Activated CD8-positive, alpha-beta memory T cell treated with anti-CD3 and anti-CD28 coated beads, Interleukin-2, amount 50 U/mL, for 4 hours (primary cell): ENCODE results near the gene SLU7.

Experiments
- DNase-seq: peaks from one replicate; pipeline ENCODE4 v3.0.0-alpha.2; 2020

SLU7 gene

DNA sequence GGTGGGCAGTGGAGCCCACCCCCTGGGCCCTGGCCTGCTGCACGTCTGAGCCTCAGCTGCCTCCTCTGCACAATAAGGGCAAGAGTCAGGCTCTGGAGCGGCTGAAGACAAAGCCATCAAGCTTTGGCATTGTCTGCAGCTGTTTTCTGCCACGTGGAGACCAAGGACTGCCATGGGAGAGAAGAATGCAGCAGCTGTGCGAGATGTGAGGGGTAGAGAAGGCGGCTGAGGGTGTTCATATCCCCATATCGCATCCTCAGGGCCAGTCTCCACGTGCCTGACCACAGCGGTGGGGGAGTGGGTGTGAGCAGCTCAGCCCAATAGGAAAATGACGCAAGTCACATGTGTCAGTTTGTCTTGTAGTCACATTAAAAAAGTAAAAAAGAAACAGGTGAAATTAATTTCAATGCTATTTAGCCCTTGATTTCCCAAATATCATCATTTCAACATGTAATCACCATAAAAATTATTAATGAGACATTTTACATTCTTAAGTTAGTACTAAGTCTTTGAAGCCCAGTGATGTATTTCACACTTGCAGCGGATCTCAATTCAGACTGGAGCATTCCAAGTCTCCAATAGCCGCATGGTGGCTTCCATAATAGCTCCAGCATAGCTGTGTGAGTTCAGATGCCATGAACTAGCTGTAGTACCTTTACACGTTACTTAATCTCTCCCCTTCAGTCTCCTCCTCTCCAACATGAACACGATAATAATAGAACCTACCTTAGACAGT lies 55.1 kb downstream of the SLU7 start:
- DNase-seq, result no peak

DNA sequence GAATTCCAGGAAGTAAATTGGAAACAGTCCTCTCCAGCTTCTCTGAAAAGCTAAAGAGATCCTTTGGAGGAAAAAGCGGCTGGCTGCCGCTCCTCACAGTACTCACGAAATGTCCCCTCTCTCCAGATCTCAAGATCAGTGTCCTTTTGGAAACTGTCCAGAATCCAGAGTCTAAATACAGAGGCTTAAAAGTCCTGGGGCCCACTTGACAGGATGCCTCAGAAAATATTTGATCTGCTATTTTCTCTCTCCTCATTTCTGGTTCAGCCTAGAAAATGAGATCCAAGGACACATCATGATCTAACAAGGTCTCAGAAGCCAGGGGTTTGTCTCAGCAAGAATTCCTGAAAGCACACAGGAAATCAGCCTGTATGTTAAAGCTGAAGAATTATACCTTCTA lies 55.7 kb downstream of the SLU7 start:
- no peak for DNase-seq

DNA sequence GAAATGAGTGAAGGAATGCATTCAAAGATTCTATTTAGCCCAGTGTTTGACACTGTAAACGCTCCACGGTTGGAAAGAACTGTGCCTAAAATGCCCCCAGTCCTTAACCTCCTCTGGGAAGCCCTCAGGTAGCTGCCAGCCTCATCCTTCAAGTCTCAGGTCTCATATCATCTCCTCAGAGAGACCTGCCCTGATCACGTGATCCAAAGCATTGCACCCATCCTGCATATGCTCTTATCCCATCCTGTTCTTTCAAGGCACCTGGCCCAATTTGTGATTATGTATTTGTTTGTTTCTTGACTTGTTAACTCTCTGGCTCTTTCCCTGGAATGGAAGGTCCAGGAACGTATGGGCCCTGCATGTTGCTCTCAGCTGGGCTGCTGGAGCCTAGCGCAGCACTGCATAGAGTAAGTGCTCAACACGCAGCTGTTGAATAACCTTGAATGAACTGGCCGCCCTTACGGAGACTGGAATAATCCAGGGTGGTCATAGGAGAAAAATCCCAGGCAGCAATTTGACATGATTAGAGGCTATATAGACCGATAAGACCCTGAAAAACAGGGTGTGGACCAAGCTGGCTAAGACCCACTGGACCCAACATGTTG lies 57.2 kb downstream of the SLU7 start:
- DNase-seq, result no peak

DNA sequence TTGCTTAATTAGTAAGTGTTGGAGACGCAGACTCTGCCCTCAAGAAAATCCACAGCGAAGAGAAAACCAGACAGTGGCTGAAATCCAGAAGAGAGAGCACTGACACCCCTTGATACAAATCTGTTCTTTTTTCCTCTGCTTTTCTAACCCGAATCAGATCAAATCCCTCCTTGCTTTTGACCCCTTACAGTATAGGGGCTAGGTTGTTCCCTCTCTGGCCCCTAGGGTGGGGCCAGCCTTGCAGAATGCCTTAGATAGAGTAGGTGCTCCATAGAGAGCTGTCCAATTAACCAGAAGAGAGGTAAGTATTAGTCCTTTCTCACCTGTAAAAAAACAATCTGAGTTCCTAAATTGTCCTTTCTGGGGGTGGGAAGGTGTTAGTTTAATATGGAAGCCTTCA lies 58.6 kb downstream of the SLU7 start:
- DNase-seq, result no peak

DNA sequence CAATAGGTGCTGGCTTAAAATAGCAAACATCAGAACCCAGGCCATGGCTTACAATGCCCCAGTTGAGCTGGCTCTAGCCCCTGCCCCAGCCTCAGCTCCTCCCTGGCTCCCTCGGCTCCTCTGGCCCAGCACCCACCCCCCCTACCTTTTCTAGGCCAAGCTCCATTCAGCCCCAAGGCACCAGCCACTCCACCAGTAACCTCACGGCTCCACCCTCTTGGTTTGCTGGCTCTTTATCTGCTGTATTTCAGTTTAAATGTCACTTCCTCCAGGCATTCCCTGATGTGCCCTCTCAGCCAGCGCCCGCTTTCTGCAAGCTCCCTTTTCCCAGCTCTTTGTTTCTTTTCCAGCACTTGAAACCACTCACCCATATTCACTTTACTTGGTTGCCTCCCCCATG lies 59.1 kb downstream of the SLU7 start:
- DNase-seq, result no peak

DNA sequence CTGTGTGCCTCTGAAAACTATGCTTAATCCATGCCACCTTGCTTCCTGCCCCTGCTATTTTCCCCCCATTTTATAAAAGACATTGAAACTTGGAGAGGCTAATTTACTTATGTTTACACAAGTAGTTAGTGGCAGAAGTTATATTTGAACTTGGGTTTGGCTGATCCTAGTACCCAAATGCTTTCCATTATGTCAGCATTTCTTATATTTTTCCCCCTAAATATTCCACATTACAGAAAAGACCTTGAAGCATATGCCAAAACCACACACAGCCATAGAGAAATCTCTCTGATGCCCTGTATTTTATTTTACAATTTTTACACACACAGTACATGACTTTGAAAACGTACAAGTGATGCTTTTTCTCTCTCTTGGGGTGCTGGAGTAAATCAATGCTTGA lies 59.6 kb downstream of the SLU7 start:
- DNase-seq, result no peak

DNA sequence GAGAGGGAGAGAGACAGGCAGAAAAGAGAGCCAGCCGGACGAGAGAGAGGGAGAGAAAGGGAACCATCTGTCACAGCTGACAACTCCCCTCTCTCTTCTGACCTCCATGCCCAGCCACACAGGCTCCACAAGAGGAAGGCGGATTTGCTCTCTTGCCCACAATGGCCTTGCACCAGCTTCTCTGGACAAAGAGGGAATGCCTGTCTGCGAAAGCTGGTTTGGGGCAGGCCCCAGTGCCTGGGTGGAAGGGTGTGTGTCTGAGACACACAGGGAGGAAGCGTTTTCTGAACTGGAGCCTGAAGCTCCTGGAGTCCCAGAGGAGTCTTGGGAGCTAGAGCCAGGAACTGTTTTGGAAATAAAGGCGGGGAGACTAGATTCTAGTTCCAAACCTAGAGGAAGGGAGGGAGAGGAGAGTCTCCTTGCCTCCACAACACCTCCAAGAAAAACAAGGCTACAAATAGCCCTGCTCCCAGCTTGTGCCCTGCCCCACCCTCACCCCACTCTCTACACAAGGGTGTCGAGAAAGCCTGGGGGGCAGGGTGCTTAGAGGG lies 60.9 kb downstream of the SLU7 start:
- no peak for DNase-seq

DNA sequence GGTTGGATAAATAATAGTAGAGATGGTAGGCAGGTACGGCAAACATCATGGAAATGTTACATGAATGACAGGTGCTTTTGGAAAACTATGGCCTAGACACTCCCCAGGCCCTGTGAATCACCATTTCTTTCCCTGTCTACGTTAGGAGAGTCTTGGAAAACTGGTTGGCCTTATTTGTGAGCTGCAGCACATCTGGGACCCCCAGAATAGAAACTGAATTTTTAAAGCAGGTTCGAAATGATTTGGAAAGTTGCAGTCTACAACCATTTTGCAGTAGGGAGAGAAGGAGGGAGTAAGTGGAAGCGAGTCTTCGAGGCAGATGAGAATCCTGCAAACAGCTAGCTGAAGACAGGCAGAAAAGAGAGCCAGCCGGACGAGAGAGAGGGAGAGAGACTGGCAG lies 61.5 kb downstream of the SLU7 start:
- DNase-seq, result no peak

DNA sequence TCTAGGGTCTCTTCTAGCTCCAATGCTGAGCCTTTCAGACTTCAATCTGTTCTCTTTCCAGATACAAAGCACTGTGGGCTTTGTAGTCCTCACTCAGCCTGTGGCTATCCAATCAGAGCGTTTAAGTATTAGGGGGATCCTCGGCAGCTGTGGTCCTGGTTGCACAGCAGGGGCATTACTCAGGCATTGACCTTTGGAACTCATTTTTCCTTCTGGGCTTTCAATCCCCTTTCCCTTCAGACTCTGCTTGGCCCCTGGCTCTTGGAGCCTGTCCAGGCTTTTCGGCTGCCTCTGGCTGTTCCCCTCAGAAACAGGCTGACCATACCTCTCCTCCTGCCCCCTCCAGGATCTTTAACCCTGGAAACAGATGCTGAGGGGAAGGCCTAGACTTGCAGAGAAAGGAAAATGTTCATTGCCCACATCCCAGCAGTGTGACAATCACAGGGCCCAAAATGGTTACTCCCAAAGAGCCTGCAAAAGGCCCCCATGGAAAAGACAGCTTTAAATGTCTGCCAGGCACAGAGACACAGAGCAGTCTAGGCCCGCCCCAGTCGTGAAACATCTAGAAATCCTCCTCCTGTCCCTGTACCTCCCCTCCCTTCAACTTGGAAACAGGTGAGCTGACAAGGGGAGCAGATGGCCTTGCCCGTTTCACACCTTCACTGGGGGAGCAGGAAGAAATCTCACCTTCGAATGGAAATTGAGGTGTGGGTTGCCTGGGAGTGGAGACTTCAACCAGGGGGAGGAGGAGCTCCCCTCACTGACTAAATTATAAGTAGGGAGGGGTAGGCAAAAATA lies 62.1 kb downstream of the SLU7 start:
- DNase-seq, result no peak

DNA sequence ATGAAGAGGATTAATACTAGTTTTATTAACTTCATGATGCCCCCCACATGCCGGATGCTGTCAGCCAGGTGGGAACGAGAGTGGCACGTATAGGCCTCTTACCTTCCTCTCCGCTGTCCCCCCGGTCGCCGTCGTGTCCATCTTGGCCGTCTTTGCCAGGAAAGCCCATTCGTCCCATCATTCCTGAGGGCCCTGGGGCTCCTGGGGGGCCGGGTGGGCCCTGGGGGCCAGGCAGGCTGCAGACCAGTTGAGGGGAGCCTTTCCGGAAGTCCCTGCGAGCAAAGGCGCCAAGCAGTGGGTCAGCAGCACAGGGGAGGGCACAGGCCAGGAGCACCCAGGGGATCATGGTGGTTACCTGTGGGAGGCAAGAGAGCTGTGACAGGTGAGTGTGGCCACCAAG lies 64.2 kb downstream of the SLU7 start:
- DNase-seq, result no peak

DNA sequence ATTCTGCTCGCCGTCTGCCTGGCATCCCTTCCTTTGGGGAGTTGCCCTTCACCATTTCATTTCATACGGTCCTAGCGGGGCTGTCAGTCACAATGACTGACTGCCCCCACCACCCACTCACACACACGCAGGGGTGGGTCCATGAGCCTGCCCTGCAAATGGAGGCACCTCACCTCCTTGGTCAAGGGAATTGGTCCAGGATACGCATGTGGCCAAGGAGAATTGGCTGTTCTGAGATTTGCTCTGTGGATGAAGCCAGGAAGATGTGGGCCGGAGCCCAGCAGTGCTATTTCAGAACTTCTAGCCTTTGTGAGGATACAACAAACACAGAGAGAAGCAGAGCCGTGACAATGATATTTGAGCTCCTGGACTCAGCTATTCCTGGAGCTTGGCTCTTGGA lies 65.5 kb downstream of the SLU7 start:
- DNase-seq, result no peak

DNA sequence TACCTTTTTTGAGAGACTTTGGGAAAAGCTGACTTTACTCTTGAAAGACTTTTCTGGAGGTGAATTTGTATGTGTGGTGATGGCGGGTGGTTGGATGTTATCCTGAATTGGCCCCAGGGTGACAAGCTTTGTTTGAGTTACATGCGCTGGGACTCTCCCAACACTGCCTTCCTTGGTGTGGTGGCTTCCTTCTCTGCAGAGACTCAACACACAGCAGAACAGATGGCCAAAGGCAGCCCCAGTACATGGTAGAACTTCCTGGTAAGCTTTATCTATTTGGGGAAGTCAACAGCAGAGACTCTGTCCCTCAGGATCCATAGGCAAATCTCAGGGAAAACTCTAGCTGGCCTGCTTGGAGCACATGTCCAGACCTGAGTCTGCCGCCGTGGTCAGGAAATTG lies 66.6 kb downstream of the SLU7 start:
- DNase-seq, result no peak
